Measurements from ENCODE around the gene IL17RB. TPM values are rescaled to one million over a fixed set of nuclear protein-coding genes. Genes with fewer than 3 reads are reported as not detected.
A peak's percentile ranks its signal among the peaks of the same experiment; 100 is the strongest.

Gene IL17RB
- total and polyA plus RNA-seq, 2 donors = 0.43 to 1.5 TPM

GRCh38 chr3:53881691-53882593 lies 35.6 kb downstream of the IL17RB start, which contains the start of gene ACTR8:
Gene ACTR8, minus strand, starts transcription at chr3:53882152. Its CDS starts 51 bp downstream, at chr3:53882101.
- H3K4me1 ChIP-seq (ENCODE audit: insufficient read depth) = peaks cover 6% of the 10 kb centered on the region
- peak within 1 kb of the TSS; percentile 63 for H3K27ac ChIP-seq (ENCODE audit: low read depth)
- DNase-seq (ENCODE audit: extremely low spot score) = peak; percentile 58
- peak within 1 kb of the TSS; percentile 95 for H3K4me3 ChIP-seq (ENCODE audit: low read depth, low read length)
- peaks cover 13% of the 10 kb centered on the region for H3K36me3 ChIP-seq (ENCODE audit: insufficient read depth)
- whole genome bisulfite sequencing = under 1% methylated on average over 65 of the region's 65 CpGs

- no peak overlapping the region for H3K4me3 ChIP-seq (ENCODE audit: low read depth, low read length)
- H3K4me1 ChIP-seq (ENCODE audit: insufficient read depth) = peaks cover 6% of the 10 kb centered on the region
- no peak overlapping the region for H3K27ac ChIP-seq (ENCODE audit: low read depth)
- 92% methylated on average over 4 of the region's 4 CpGs for WGBS
- H3K36me3 ChIP-seq (ENCODE audit: insufficient read depth) = peaks cover 5% of the 10 kb centered on the region
- DNase-seq (ENCODE audit: extremely low spot score) = no peak
Measured at GRCh38 chr3:53883008-53883407, 36.6 kb downstream of the IL17RB start.

GRCh38 chr3:53884623-53885022 lies 38.3 kb downstream of the IL17RB start:
- no peak overlapping the region for H3K27ac ChIP-seq (ENCODE audit: low read depth)
- DNase-seq (ENCODE audit: extremely low spot score) = no peak
- H3K36me3 ChIP-seq (ENCODE audit: insufficient read depth) = peaks cover 4% of the 10 kb centered on the region
- H3K4me1 ChIP-seq (ENCODE audit: insufficient read depth) = peaks cover 6% of the 10 kb centered on the region
- WGBS = 96% methylated on average over 11 of the region's 11 CpGs
- no peak overlapping the region for H3K4me3 ChIP-seq (ENCODE audit: low read depth, low read length)

- DNase-seq (ENCODE audit: extremely low spot score) = no peak
- Histone ChIP-seq H3K4me1 (ENCODE audit: insufficient read depth) (peaks cover 6% of the 10 kb centered on the region), H3K4me3 (ENCODE audit: low read depth, low read length) (no peak overlapping the region), H3K36me3 (ENCODE audit: insufficient read depth) (peaks cover 4% of the 10 kb centered on the region), H3K27ac (ENCODE audit: low read depth) (no peak overlapping the region)
- 92% methylated on average over 3 of the region's 3 CpGs for WGBS
Measured at GRCh38 chr3:53885239-53885638, 38.9 kb downstream of the IL17RB start.

- H3K36me3 ChIP-seq (ENCODE audit: insufficient read depth) = peaks cover 4% of the 10 kb centered on the region
- no peaks in the 10 kb centered on the region for H3K4me1 ChIP-seq (ENCODE audit: insufficient read depth)
- no peak overlapping the region for H3K4me3 ChIP-seq (ENCODE audit: low read depth, low read length)
- DNase-seq (ENCODE audit: extremely low spot score) = no peak
- no peak overlapping the region for H3K27ac ChIP-seq (ENCODE audit: low read depth)
Measured at GRCh38 chr3:53887446-53887845, 41.1 kb downstream of the IL17RB start.

GRCh38 chr3:53888232-53888631 lies 41.9 kb downstream of the IL17RB start:
- Histone ChIP-seq H3K27ac (ENCODE audit: low read depth) (no peak overlapping the region), H3K36me3 (ENCODE audit: insufficient read depth) (peaks cover 4% of the 10 kb centered on the region), H3K4me3 (ENCODE audit: low read depth, low read length) (no peak overlapping the region), H3K4me1 (ENCODE audit: insufficient read depth) (no peaks in the 10 kb centered on the region)
- no peak for DNase-seq (ENCODE audit: extremely low spot score)
- WGBS = 67% methylated on average over 1 of the region's 1 CpG

- no peak for DNase-seq (ENCODE audit: extremely low spot score)
- Histone ChIP-seq H3K27ac (ENCODE audit: low read depth) (peak overlapping the region; percentile 81), H3K36me3 (ENCODE audit: insufficient read depth) (peaks cover 2% of the 10 kb centered on the region), H3K4me3 (ENCODE audit: low read depth, low read length) (peak overlapping the region; percentile 76), H3K4me1 (ENCODE audit: insufficient read depth) (no peaks in the 10 kb centered on the region)
- WGBS = 4% methylated on average over 21 of the region's 21 CpGs
Measured at GRCh38 chr3:53890726-53891475, 44.5 kb downstream of the IL17RB start.

- under 1% methylated on average over 73 of the region's 73 CpGs for WGBS
- Histone ChIP-seq H3K4me3 (ENCODE audit: low read depth, low read length) (peak within 1 kb of the TSS; percentile 76), H3K27ac (ENCODE audit: low read depth) (peak within 1 kb of the TSS; percentile 82), H3K36me3 (ENCODE audit: insufficient read depth) (no peaks in the 10 kb centered on the region), H3K4me1 (ENCODE audit: insufficient read depth) (no peaks in the 10 kb centered on the region)
- peak; percentile 99 for DNase-seq (ENCODE audit: extremely low spot score)
Measured at GRCh38 chr3:53891497-53892285, 45.3 kb downstream of the IL17RB start, which contains the start of gene SELENOK. Gene SELENOK, minus strand, starts transcription at chr3:53891859.

GRCh38 chr3:53892286-53892637 lies 45.9 kb downstream of the IL17RB start:
- Histone ChIP-seq H3K36me3 (ENCODE audit: insufficient read depth) (no peaks in the 10 kb centered on the region), H3K27ac (ENCODE audit: low read depth) (peak overlapping the region; percentile 82), H3K4me1 (ENCODE audit: insufficient read depth) (no peaks in the 10 kb centered on the region), H3K4me3 (ENCODE audit: low read depth, low read length) (peak overlapping the region; percentile 30)
- WGBS = 44% methylated on average over 4 of the region's 4 CpGs
- no peak for DNase-seq (ENCODE audit: extremely low spot score)

GRCh38 chr3:53899750-53900149 lies 53.4 kb downstream of the IL17RB start:
- DNase-seq (ENCODE audit: extremely low spot score) = no peak
- Histone ChIP-seq H3K4me3 (ENCODE audit: low read depth, low read length) (no peak overlapping the region), H3K36me3 (ENCODE audit: insufficient read depth) (no peaks in the 10 kb centered on the region), H3K27ac (ENCODE audit: low read depth) (no peak overlapping the region), H3K4me1 (ENCODE audit: insufficient read depth) (no peaks in the 10 kb centered on the region)
- 48% methylated on average over 2 of the region's 2 CpGs for WGBS

GRCh38 chr3:53900666-53901331 lies 54.4 kb downstream of the IL17RB start:
- Histone ChIP-seq H3K36me3 (ENCODE audit: insufficient read depth) (no peaks in the 10 kb centered on the region), H3K27ac (ENCODE audit: low read depth) (no peak overlapping the region), H3K4me3 (ENCODE audit: low read depth, low read length) (no peak overlapping the region), H3K4me1 (ENCODE audit: insufficient read depth) (no peaks in the 10 kb centered on the region)
- DNase-seq (ENCODE audit: extremely low spot score) = no peak
- 72% methylated on average over 2 of the region's 2 CpGs for WGBS

- 10% methylated on average over 1 of the region's 1 CpG for WGBS
- H3K36me3 ChIP-seq (ENCODE audit: insufficient read depth) = no peaks in the 10 kb centered on the region
- DNase-seq (ENCODE audit: extremely low spot score) = no peak
- no peaks in the 10 kb centered on the region for H3K4me1 ChIP-seq (ENCODE audit: insufficient read depth)
- H3K27ac ChIP-seq (ENCODE audit: low read depth) = no peak overlapping the region
- no peak overlapping the region for H3K4me3 ChIP-seq (ENCODE audit: low read depth, low read length)
Measured at GRCh38 chr3:53902067-53902466, 55.7 kb downstream of the IL17RB start.

- no peaks in the 10 kb centered on the region for H3K36me3 ChIP-seq (ENCODE audit: insufficient read depth)
- no peaks in the 10 kb centered on the region for H3K4me1 ChIP-seq (ENCODE audit: insufficient read depth)
- no peak overlapping the region for H3K4me3 ChIP-seq (ENCODE audit: low read depth, low read length)
- DNase-seq (ENCODE audit: extremely low spot score) = no peak
- WGBS = 43% methylated on average over 5 of the region's 5 CpGs
- H3K27ac ChIP-seq (ENCODE audit: low read depth) = no peak overlapping the region
Measured at GRCh38 chr3:53902711-53903110, 56.3 kb downstream of the IL17RB start.

Measured in urinary bladder (tissue), 4 donors.